Right lobe of liver (tissue), 4 donors: Measurements from ENCODE around the gene APOL6.

Experiments used
- CTCF ChIP-seq, 4 donors: fragments of 200-600 bp in 3 of 4; fragments of 450-650 bp in 1 of 4; IDR thresholded peaks; one replicate each; pipeline versions ENCODE4 v1.5.1 to v1.8.0; 2016 to 2022; ENCODE audit warnings: antibody characterized with exemption in 4 of 4, mild to moderate bottlenecking in 2 of 4
- POLR2A ChIP-seq: fragments of 450-650 bp; IDR thresholded peaks from one replicate; pipeline ENCODE4 v1.6.1; 2017; ENCODE audit warnings: antibody characterized with exemption, mild to moderate bottlenecking
- donor health status: DM: no; HTN: no; CAD: no.
- donor health status: DM: no; HTN: no; CAD: no.
- donor health status: DM: no; HTN: yes; CAD: no.

- TF ChIP-seq CTCF (IDR thresholded peaks at IDR 0.05) (no peak), POLR2A (no peak)
These were observed 32.2 kb upstream of the APOL6 start for GRCh38 chr22:35616043-35616442.
